AG04449 (cell line): ENCODE data around the gene MIGA2.

Source experiments
- CTCF ChIA-PET: fragments of 350-600 bp; formaldehyde crosslinking; extraction: SDS; loops from one replicate; lab custom pipeline; 2021; ENCODE audit warnings: antibody characterized with exemption; lab: Yijun Ruan, JAX
- POLR2A ChIA-PET: fragments of 400-600, 350-600 bp; formaldehyde crosslinking; extraction: SDS; loops from one replicate; lab custom pipeline; 2020; ENCODE audit warnings: antibody characterized with exemption, inconsistent platforms; lab: Yijun Ruan, JAX
- DNase-seq: peaks from one replicate; pipeline ENCODE4 v3.0.0-alpha.2; 2010; ENCODE audit warnings: low read depth, low spot score
- H3K4me3 ChIP-seq: 2 replicates; pipeline ENCODE4 v1.5.1; 2011; ENCODE audit warnings: low read depth, mild to moderate bottlenecking, control low read depth, low read length
- TF ChIP-seq, protein P1 (sequence below): IDR thresholded peaks from one replicate; pipeline ENCODE4 v1.5.1; 2011; ENCODE audit warnings: mild to moderate bottlenecking, moderate library complexity, low read length, control low read depth, inconsistent platforms; ENCODE audit not compliant: insufficient read depth; ENCODE audit errors: missing control alignments

MIGA2 gene

GRCh38 chr9:129113645-129114304, 77.3 kb downstream of the MIGA2 start:
- DNase-seq = no peak
- ChIA-PET POLR2A (no interaction called here), CTCF (interaction anchor here (0.8 to 8.3 kb wide), 10 partner anchors 8 to 511 kb away, joined by 3 to 64 read pairs (median 6); no protein-coding TSS in a partner anchor)
- TF ChIP-seq, protein P1, sequence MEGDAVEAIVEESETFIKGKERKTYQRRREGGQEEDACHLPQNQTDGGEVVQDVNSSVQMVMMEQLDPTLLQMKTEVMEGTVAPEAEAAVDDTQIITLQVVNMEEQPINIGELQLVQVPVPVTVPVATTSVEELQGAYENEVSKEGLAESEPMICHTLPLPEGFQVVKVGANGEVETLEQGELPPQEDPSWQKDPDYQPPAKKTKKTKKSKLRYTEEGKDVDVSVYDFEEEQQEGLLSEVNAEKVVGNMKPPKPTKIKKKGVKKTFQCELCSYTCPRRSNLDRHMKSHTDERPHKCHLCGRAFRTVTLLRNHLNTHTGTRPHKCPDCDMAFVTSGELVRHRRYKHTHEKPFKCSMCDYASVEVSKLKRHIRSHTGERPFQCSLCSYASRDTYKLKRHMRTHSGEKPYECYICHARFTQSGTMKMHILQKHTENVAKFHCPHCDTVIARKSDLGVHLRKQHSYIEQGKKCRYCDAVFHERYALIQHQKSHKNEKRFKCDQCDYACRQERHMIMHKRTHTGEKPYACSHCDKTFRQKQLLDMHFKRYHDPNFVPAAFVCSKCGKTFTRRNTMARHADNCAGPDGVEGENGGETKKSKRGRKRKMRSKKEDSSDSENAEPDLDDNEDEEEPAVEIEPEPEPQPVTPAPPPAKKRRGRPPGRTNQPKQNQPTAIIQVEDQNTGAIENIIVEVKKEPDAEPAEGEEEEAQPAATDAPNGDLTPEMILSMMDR = no peak
- H3K4me3 ChIP-seq = no peak overlapping the region

- H3K4me3 ChIP-seq = no peak overlapping the region
- ChIA-PET CTCF (interaction anchor here (1.6 to 9.4 kb wide), 2 partner anchors 15 to 20 kb away, joined by 4 to 100 read pairs; no protein-coding TSS in a partner anchor), POLR2A (no interaction called here)
- DNase-seq = no peak
- TF ChIP-seq, protein P1 = no peak
These were observed 82.4 kb downstream of the MIGA2 start for GRCh38 chr9:129118799-129119198.

GRCh38 chr9:129121483-129121882, 85.1 kb downstream of the MIGA2 start:
- no peak overlapping the region for H3K4me3 ChIP-seq
- DNase-seq = no peak
- ChIA-PET CTCF (interaction anchor here (1.1 to 24.0 kb wide), 5 partner anchors 9 to 505 kb away, joined by 3 to 735 read pairs (median 7); partner anchors contain the start of genes C9orf50 and NTMT1), POLR2A (no interaction called here)
- TF ChIP-seq, protein P1 = no peak
